SK-N-MC (cell line): ENCODE measurements around the gene LYSMD4.

Experiments
- EZH2 ChIP-seq: fragments of 200-600 bp; sonication (generic); IDR thresholded peaks from one replicate; pipeline ENCODE4 v1.6.1; 2017; ENCODE audit warnings: antibody characterized with exemption
- POLR2AphosphoS5 ChIP-seq: IDR thresholded peaks from 2 replicates; pipeline ENCODE4 v1.6.1; 2012; ENCODE audit warnings: mild to moderate bottlenecking, low read depth, low read length, borderline replicate concordance

DNA sequence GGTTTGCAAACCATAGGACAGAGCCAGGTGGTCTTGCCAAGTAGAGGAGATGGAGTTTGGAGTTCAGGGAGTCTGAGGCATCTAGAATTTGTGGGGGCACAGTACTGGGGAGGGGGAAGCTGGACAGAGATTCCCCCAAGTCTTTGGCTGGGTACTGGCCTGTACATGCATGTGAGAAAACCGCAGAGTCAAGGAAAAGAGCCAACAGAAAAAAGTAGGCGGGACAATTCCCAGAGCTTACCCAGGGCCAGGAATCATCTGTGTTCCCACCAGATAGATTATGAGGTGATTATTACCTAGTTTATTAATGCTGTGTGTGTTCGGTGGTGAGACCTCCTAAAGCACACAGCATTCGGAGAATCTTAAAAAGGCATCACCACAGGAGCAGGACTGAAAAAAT lies 11.3 kb downstream of the LYSMD4 start:
- no peak for TF ChIP-seq EZH2
- no peak for TF ChIP-seq POLR2AphosphoS5
